GM18507 (cell line): Measurements from ENCODE around the gene C14orf119.

Experiments used
- DNase-seq: peaks from one replicate; pipeline ENCODE4 v3.0.0; 2011; ENCODE audit warnings: low read depth; ENCODE audit not compliant: insufficient read length; ENCODE audit errors: extremely low spot score
- FAIRE-seq: peaks from 2 replicates; lab custom pipeline; 2011; peaks lifted over from hg19 to GRCh38; lab: Jason Lieb, UNC

Gene C14orf119, protein sequence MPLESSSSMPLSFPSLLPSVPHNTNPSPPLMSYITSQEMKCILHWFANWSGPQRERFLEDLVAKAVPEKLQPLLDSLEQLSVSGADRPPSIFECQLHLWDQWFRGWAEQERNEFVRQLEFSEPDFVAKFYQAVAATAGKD

GRCh38 chr14:23095196-23096108 lies at the start of gene C14orf119:
Gene C14orf119, plus strand, starts transcription at chr14:23095505. Its CDS starts 2,154 bp downstream, at chr14:23097659.
- DNase-seq (peak; percentile 96), FAIRE-seq (peak; percentile 98)

- FAIRE-seq (no peak), DNase-seq (no peak)
Measured at GRCh38 chr14:23047034-23047634, 48.2 kb upstream of the C14orf119 start.

- FAIRE-seq (no peak), DNase-seq (no peak)
Measured at GRCh38 chr14:23047751-23048693, 47.3 kb upstream of the C14orf119 start.

- no peak for DNase-seq
- FAIRE-seq: no peak
Measured at GRCh38 chr14:23049011-23049410, 46.3 kb upstream of the C14orf119 start.

DNA sequence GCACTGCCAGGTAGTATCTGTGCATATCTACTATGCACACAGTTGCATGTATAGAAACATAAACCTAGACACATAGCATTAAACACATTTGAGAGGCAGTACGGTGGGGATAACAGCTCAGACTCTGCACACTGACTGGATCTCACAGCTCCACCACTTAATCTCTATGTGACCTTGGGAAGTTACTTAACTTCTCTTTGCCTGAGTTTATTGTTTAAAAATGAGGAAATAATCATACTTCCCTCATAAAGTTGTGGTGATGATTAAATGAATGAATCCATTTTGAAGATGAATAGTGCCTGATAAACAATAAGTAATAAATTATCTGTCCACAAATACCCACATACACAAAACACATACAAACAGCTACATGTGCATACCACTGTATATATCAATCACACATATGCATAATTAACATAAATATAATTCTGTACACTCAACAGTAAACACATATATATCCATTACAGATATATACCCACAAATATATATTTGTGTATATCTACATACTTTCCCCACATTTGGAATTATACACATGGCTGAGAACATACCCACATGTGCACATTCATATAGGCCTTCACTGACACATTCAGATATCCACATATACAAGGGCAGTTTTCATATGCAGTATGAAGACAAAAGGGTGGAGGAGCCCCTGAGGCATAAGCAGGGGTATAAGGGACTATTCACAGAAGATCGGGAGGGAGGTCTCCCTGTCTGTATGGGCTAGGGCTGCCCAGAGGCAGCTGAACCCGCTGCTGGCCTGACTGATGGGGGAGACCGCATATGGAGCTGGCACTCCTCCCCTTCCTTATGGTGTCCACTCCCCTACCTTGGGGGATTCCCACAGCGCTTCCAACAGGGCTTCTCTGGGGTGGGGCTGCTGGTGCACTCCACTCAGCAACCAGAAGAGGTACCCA lies 43.9 kb upstream of the C14orf119 start:
- FAIRE-seq: no peak

DNA sequence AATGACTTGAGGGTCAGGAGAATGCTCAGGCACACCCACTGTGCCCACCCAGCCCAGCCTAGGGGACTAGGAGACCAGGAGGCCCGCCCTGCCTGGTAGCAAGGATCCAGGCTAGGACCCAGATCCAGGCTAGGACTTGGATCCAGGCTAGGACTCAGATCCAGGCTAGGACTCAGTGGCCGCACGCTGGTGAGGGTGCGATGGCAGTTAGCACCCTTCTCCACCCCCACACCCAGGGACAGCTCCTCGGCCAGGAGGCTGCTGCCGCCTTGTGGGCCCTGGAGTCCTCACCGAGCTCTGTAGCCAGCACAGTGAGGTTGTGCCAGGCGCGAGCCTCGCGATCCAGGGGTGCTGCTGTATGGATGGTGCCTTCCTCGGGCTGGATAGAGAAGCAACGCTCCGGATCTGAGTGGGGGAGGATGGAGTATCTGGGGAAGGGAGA lies 43.1 kb upstream of the C14orf119 start:
- FAIRE-seq: no peak

More for the DNA sequence above, 43.9 kb upstream of the C14orf119 start:
- DNase-seq: no peak

DNA sequence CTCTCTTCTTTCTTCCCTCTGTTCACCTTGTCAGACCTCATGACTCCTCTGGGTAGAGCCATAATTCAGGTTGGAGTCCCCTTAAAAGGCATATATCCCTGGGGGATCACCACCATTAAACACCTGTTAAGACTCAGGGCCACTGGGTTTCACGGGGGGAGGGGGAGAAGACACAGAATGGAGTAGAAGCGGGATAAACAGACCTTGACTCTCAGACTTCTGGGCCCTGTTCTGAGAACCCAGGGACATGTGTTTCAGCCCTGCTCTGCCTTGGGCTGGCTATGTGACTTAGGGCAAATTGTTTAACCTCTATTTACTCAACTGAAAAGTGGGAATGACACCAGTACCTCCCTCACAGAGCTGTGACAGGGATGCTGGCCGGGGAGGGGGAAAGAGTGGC lies 42.6 kb upstream of the C14orf119 start:
- DNase-seq (no peak), FAIRE-seq (no peak)

More for the DNA sequence above, 43.1 kb upstream of the C14orf119 start:
- DNase-seq: no peak

GRCh38 chr14:23053426-23053825 lies 41.9 kb upstream of the C14orf119 start:
- FAIRE-seq: no peak
- no peak for DNase-seq

DNA sequence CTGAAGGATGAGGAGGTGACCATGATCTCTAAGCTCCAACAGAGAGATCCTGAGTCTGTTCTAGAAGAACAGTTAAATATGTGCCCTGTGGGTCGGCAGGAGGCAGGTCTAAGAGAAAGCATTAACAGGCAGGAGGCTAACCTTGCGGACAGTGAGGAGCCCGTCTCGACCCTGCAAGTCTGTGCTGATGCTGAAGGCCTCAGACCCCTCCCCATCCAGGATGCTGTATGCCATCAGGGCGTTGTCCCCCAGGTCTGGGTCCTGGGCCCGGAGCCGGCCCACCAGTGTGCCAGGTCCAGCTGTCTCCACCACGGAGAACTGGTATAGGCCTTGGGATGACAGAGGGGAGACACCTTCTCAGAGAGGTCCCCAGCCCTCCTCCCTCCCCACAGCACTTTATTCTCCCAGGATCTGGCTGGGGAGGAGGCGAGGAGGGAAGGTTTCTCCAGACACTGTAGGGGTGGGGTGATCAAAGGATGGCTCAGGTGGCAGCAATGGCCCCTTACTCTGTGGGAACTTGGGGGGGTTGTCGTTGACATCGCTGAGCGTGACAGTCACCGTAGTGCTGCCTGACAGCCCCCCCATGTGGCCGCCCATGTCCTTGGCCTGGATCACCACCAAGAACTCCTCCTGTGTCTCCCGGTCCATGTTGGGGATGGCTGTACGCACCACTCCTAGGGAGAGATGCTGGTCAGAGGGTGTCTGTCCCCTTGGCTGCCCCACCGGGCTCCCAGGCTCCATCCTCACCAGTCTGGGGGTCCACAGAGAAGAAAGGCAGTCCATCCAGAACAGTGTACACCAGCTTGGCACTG lies 41.1 kb upstream of the C14orf119 start:
- FAIRE-seq (no peak), DNase-seq (no peak)

DNA sequence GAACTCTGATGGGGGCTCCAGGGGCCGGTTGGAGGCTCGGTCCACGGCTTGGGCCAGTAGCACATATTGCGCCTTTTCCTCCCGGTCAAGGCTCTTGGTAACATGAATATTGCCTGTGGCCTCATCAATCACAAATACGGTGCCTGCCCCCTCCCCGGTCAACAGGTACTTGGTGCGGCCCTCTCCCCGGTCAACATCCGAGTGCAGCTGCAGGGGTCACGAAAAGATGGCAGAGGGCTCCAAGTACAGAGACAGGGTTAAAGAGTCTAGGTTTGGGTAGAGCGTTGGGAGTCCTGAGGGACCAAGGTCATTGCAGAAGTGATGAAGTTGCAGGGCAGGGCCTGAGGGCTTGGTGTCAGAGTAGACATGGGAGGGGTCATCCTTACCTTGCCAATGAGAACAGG lies 40.2 kb upstream of the C14orf119 start:
- FAIRE-seq (no peak), DNase-seq (no peak)

DNA sequence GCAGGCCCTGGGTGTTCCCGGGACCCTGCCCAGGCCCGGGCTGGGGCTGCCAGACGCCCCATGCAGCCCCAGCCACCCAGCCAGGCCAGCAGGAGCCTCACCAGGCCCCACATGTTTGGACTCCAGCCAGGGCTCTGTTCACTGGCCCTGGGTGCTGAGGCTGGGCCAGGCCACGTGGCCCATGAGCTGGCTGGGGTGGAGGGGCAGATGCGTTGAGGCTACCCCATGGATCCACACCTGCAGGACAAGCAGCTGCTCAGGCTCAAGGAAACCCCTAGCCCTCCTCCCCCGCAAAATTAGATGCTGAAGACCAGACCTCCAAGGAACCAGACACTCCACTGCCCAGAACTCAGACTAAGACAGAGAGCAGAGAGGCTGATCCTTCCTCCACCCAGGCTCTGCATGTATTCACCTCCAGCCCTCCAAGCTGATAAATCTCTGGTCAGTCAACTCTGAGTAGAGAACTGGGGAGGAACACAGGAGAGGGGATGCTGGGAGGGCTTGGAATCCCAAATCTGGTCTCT lies 39.6 kb upstream of the C14orf119 start:
- no peak for DNase-seq
- FAIRE-seq: no peak

DNA sequence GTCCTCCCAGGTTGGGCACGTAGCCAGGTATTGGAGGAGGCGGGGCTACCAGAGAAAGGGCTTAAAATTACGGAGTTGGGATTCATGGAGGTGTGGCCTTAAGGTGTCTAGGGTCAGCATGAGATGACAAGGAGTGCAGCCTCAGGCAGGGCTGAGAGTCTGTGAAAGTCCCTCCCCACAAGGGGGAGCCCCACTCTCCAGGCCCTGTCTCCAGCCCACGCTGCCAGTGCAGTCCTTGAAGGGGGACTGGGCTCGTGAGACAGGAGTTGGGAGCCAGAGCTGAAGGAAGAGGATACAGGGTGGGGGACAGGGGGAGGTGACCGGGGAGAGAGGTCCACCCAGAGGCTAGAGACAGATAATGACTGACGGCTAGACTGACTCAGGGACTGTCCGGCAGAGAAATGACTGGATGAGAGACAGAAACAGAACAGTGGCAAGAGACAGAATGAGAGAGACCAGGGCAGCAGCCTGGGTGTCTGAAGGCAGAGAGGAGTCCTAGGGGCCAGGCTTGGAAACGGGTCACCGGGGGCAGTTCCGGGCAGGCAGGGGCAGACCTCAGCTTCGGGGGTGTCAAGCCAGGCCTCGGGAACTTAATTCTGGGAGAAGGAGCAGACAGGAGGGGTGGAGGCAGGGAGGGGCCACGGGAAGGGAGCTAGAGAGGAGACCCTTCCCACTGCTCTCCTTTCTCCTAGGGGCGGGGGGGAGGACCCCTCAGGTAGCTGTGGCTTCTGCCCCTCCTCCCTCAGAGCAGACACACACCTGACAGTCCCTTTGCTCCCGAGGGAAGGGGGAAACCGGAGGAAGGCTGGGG lies 39.0 kb upstream of the C14orf119 start:
- DNase-seq (peak; percentile 66), FAIRE-seq (peak; percentile 91)

- peak; percentile 18 for FAIRE-seq
- DNase-seq: peak; percentile 65
Measured at GRCh38 chr14:23056956-23057756, 38.1 kb upstream of the C14orf119 start, which contains the start of gene CDH24. Gene CDH24, minus strand, starts transcription at chr14:23057520. Its CDS starts 1,787 bp downstream, at chr14:23055733.

GRCh38 chr14:23057757-23058653 lies 37.3 kb upstream of the C14orf119 start:
- FAIRE-seq: peak; percentile 84
- peak; percentile 83 for DNase-seq
